HUDEP-2 (cell line): Measurements from ENCODE around the gene DGKD.
A peak's percentile ranks its signal among the peaks of the same experiment; 100 is the strongest.
"Not testable (repeated sequence)": the region's sequence is repeated elsewhere in the genome, so short reads cannot be mapped to it uniquely, and the experiment has no call there.

Source experiments
- DNase-seq, 76 experiments: peaks; one replicate each; lab custom pipeline; 2025; ENCODE audit not compliant: unreplicated experiment in 76 of 76; lab: John Stamatoyannopoulos, UW

The DGKD gene

GRCh38 chr2:233360771-233361176, 6.5 kb downstream of the DGKD start:
- DNase-seq, result no peak

GRCh38 chr2:233361297-233361696, 7.0 kb downstream of the DGKD start:
- DNase-seq, result no peak

- no peak for DNase-seq
Measured at GRCh38 chr2:233362742-233363141, 8.4 kb downstream of the DGKD start.

GRCh38 chr2:233363744-233364235, 9.5 kb downstream of the DGKD start:
- no peak for DNase-seq

- no peak for DNase-seq
Measured at GRCh38 chr2:233365861-233366520, 11.7 kb downstream of the DGKD start.

GRCh38 chr2:233367586-233367985, 13.3 kb downstream of the DGKD start:
- DNase-seq, result no peak

- DNase-seq, result no peak
Measured at GRCh38 chr2:233368756-233369155, 14.5 kb downstream of the DGKD start.

- DNase-seq, result no peak
Measured at GRCh38 chr2:233369462-233369861, 15.2 kb downstream of the DGKD start.

GRCh38 chr2:233369897-233370685, 15.8 kb downstream of the DGKD start:
- no peak for DNase-seq

- DNase-seq, result no peak
Measured at GRCh38 chr2:233371641-233372040, 17.3 kb downstream of the DGKD start.

- peak in 15 of 76 experiments; percentile 8 to 39 (median 16) for DNase-seq
Measured at GRCh38 chr2:233372855-233373254, 18.6 kb downstream of the DGKD start.

GRCh38 chr2:233373316-233373715, 19.0 kb downstream of the DGKD start:
- DNase-seq, result no peak

- not testable (repeated sequence) for DNase-seq
Measured at GRCh38 chr2:233374776-233375175, 20.5 kb downstream of the DGKD start.

GRCh38 chr2:233375490-233376314, 21.4 kb downstream of the DGKD start:
- no peak for DNase-seq

- no peak for DNase-seq
Measured at GRCh38 chr2:233379034-233379433, 24.7 kb downstream of the DGKD start.

- no peak for DNase-seq
Measured at GRCh38 chr2:233379441-233379840, 25.1 kb downstream of the DGKD start.

- no peak for DNase-seq
Measured at GRCh38 chr2:233380132-233380895, 26.0 kb downstream of the DGKD start.

- DNase-seq, result no peak
Measured at GRCh38 chr2:233380995-233381637, 26.8 kb downstream of the DGKD start.

- DNase-seq, result no peak
Measured at GRCh38 chr2:233381638-233381995, 27.3 kb downstream of the DGKD start.

- peak in 2 of 76 experiments; percentile 8 to 11 for DNase-seq
Measured at GRCh38 chr2:233384015-233384414, 29.7 kb downstream of the DGKD start.
